HCT116 (cell line): ENCODE results near the gene SUSD4. TPM values are rescaled to one million over a fixed set of nuclear protein-coding genes. Genes with fewer than 3 reads are reported as not detected.

Source experiments
- ATAC-seq: fragments of 200-7000 bp; cut with Tn5 transposase; 2 replicates; pipeline ENCODE4 v1.9.1; 2020; ENCODE audit warnings: mild to moderate bottlenecking, moderate library complexity
- BruUV-seq: library from RNA; stranded (reverse); fragments of 400-500 nt; replicated peaks from 2 replicates; lab custom pipeline; 2021; lab: Mats Ljungman, UMichigan
- CTCF ChIA-PET: fragments of 300-600 bp; sonication (Branson Sonifier 250); formaldehyde crosslinking; loops from one replicate; lab custom pipeline; 2021; ENCODE audit warnings: antibody characterized with exemption; lab: Charles Lee
- POLR2A ChIA-PET: fragments of 300-600, 350-600 bp; sonication (Branson Sonifier 250); formaldehyde crosslinking; loops from one replicate; lab custom pipeline; 2021; ENCODE audit warnings: antibody characterized with exemption; lab: Charles Lee
- RAD21 ChIA-PET, 2 experiments: fragments of 300-600 bp; sonication (Branson Sonifier 250); formaldehyde crosslinking; loops; one replicate each; lab custom pipeline; 2023; ENCODE audit warnings: low total read pairs in 2 of 2; ENCODE audit not compliant: uncharacterized antibody in 2 of 2, unreplicated experiment in 2 of 2, low non-redundant PET in 1 of 2; lab: Charles Lee
- DNase-seq: peaks from one replicate; pipeline ENCODE4 v3.0.0-alpha.2; 2010; ENCODE audit warnings: low read depth, low spot score
- H2AFZ ChIP-seq: fragments of 200-600 bp; shearing (Covaris generic), sonication (generic); 2 replicates; pipeline ENCODE4 v1.6.1; 2017; ENCODE audit warnings: low read depth, mixed run types, mixed read lengths, antibody characterized with exemption, low read length; ENCODE audit not compliant: poor library complexity, severe bottlenecking
- H3K27ac ChIP-seq: 2 replicates; pipeline ENCODE4 v1.5.1; 2012; ENCODE audit warnings: low read depth, low read length
- H3K27me3 ChIP-seq: fragments of 200-600 bp; sonication (generic); 2 replicates; pipeline ENCODE4 v1.6.1; 2016; ENCODE audit warnings: mixed run types, low read length, mixed read lengths; ENCODE audit not compliant: insufficient read depth
- H3K36me3 ChIP-seq, 2 experiments: fragments of 200-500 bp in 1 of 2; fragments of 200-600 bp in 1 of 2; sonication (Bioruptor generic) in 1 of 2; sonication (generic) in 1 of 2; 2 replicates each; pipeline versions ENCODE4 v1.5.1 to v1.6.1; 2014 to 2016; ENCODE audit warnings: low read length in 2 of 2, inconsistent platforms in 1 of 2, mixed read lengths in 1 of 2, mixed run types in 1 of 2; ENCODE audit not compliant: insufficient read depth in 2 of 2, control insufficient read depth in 1 of 2
- H3K4me1 ChIP-seq, 2 experiments: fragments of 200-600 bp in 1 of 2; sonication (generic) in 1 of 2; 2 replicates each; pipeline versions ENCODE4 v1.5.1 to v1.6.1; 2012 to 2017; ENCODE audit warnings: low read length in 2 of 2, inconsistent platforms in 1 of 2, mild to moderate bottlenecking in 1 of 2, mixed read lengths in 1 of 2, mixed run types in 1 of 2, moderate library complexity in 1 of 2; ENCODE audit not compliant: insufficient read depth in 2 of 2, control insufficient read depth in 1 of 2
- H3K4me2 ChIP-seq: fragments of 200-600 bp; sonication (generic); 2 replicates; pipeline ENCODE4 v1.6.1; 2017; ENCODE audit warnings: mixed run types, low read length, mixed read lengths
- H3K4me3 ChIP-seq, 2 experiments: fragments of 200-600 bp in 1 of 2; sonication (generic) in 1 of 2; replicated peaks in 1 of 2; 2 replicates each; pipeline ENCODE4 v1.5.1; 2011 to 2016; ENCODE audit warnings: low read length in 2 of 2, control low read depth in 1 of 2, low read depth in 1 of 2, mild to moderate bottlenecking in 1 of 2, mixed read lengths in 1 of 2, mixed run types in 1 of 2
- H3K79me2 ChIP-seq: fragments of 200-600 bp; sonication (generic); 2 replicates; pipeline ENCODE4 v1.6.1; 2017; ENCODE audit warnings: mild to moderate bottlenecking, mixed run types, low read length, moderate library complexity, mixed read lengths; ENCODE audit not compliant: insufficient read depth
- H3K9ac ChIP-seq: fragments of 200-600 bp; sonication (generic); 2 replicates; pipeline ENCODE4 v1.6.1; 2016; ENCODE audit warnings: low read length, mixed read lengths
- H3K9me2 ChIP-seq: fragments of 200-600 bp; sonication (generic), shearing (Covaris generic); 2 replicates; pipeline ENCODE4 v1.6.1; 2017; ENCODE audit warnings: mixed run types, mild to moderate bottlenecking, moderate library complexity; ENCODE audit not compliant: insufficient read depth
- H3K9me3 ChIP-seq, 2 experiments: fragments of 200-500 bp in 1 of 2; fragments of 200-600 bp in 1 of 2; sonication (Bioruptor generic) in 1 of 2; sonication (generic) in 1 of 2; 2 replicates each; pipeline ENCODE4 v1.6.1; 2014 to 2017; ENCODE audit warnings: low read length in 2 of 2, mixed read lengths in 2 of 2, inconsistent platforms in 1 of 2, low read depth in 1 of 2, mild to moderate bottlenecking in 1 of 2, mixed run types in 1 of 2, moderate library complexity in 1 of 2; ENCODE audit not compliant: control insufficient read depth in 1 of 2, insufficient read depth in 1 of 2
- H4K20me1 ChIP-seq: fragments of 200-600 bp; sonication (generic), shearing (Covaris generic); 2 replicates; pipeline ENCODE4 v1.6.1; 2017; ENCODE audit warnings: mixed run types, mild to moderate bottlenecking, moderate library complexity; ENCODE audit not compliant: insufficient read depth
- CEBPB ChIP-seq: IDR thresholded peaks from 2 replicates; pipeline ENCODE4 v1.6.1; 2012; ENCODE audit warnings: low read depth
- EZH2phosphoT487 ChIP-seq: fragments of 200-600 bp; IDR thresholded peaks from 2 replicates; pipeline ENCODE4 v1.6.1; 2018; ENCODE audit warnings: antibody characterized with exemption, borderline replicate concordance
- FOSL1 ChIP-seq: IDR thresholded peaks from 2 replicates; pipeline ENCODE4 v1.6.1; 2012; ENCODE audit warnings: low read depth
- JUND ChIP-seq: IDR thresholded peaks from 2 replicates; pipeline ENCODE4 v1.6.1; 2012
- POLR2A ChIP-seq: IDR thresholded peaks from 2 replicates; pipeline ENCODE4 v1.7.0; 2011; ENCODE audit warnings: borderline replicate concordance; ENCODE audit not compliant: insufficient read depth, insufficient read length; ENCODE audit errors: extremely low read depth
- POLR2AphosphoS5 ChIP-seq: IDR thresholded peaks from 2 replicates; pipeline ENCODE4 v1.6.1; 2011; ENCODE audit warnings: mild to moderate bottlenecking, low read depth, low read length, moderate library complexity
- RAD21 ChIP-seq: IDR thresholded peaks from 2 replicates; pipeline ENCODE4 v1.6.1; 2012; ENCODE audit warnings: low read depth, mild to moderate bottlenecking
- SIN3A ChIP-seq: IDR thresholded peaks from 2 replicates; pipeline ENCODE4 v1.6.1; 2012; ENCODE audit warnings: low read depth
- SP1 ChIP-seq: IDR thresholded peaks from 2 replicates; pipeline ENCODE4 v1.6.1; 2012; ENCODE audit warnings: low read depth
- TCF7L2 ChIP-seq: IDR thresholded peaks from 2 replicates; pipeline ENCODE4 v1.7.0; 2011; ENCODE audit warnings: borderline replicate concordance, inconsistent platforms; ENCODE audit not compliant: insufficient read depth, insufficient read length; ENCODE audit errors: extremely low read depth
- YY1 ChIP-seq: IDR thresholded peaks from 2 replicates; pipeline ENCODE4 v1.6.1; 2011; ENCODE audit warnings: low read length, low read depth, moderate library complexity, mild to moderate bottlenecking; ENCODE audit not compliant: insufficient replicate concordance; ENCODE audit errors: extremely low read depth
- ZNF274 ChIP-seq: fragments of 200-500 bp; sonication (Bioruptor generic); IDR thresholded peaks from 2 replicates; pipeline ENCODE4 v1.6.1; 2014; ENCODE audit warnings: mild to moderate bottlenecking, low read depth, low read length, inconsistent platforms
- intact Hi-C: fragments of 100-400 bp; cut with micrococcal nuclease; formaldehyde crosslinking; loops from 2 replicates; pipeline ENCODE4 v1.10.0; 2022
- total RNA-seq: library from RNA; stranded (reverse); gene quantifications from one replicate; pipeline ENCODE4 v1.2.1, GENCODE V29; 2021; ENCODE audit not compliant: unreplicated experiment
- TF ChIP-seq, protein P1 (sequence below): IDR thresholded peaks from 2 replicates; pipeline ENCODE4 v1.6.1; 2012
- TF ChIP-seq, protein P2 (sequence below), 3 experiments: fragments of 200-600 bp in 1 of 3; sonication (generic) in 1 of 3; IDR thresholded peaks in 2 of 3; conservative IDR thresholded peaks in 1 of 3; 2 replicates each; pipeline ENCODE4 v1.5.1; 2012 to 2017; ENCODE audit warnings: low read depth in 2 of 3, low read length in 2 of 3, antibody characterized with exemption in 1 of 3, borderline replicate concordance in 1 of 3, control low read depth in 1 of 3, mild to moderate bottlenecking in 1 of 3, mixed read lengths in 1 of 3, mixed run types in 1 of 3, moderate library complexity in 1 of 3; ENCODE audit not compliant: insufficient read depth in 1 of 3
- TF ChIP-seq, protein P3 (sequence below): IDR thresholded peaks from 2 replicates; pipeline ENCODE4 v1.6.1; 2012; ENCODE audit warnings: low read depth

Gene SUSD4
- total RNA-seq, 1 experiment from 2014 or later: 0.59 TPM

DNA sequence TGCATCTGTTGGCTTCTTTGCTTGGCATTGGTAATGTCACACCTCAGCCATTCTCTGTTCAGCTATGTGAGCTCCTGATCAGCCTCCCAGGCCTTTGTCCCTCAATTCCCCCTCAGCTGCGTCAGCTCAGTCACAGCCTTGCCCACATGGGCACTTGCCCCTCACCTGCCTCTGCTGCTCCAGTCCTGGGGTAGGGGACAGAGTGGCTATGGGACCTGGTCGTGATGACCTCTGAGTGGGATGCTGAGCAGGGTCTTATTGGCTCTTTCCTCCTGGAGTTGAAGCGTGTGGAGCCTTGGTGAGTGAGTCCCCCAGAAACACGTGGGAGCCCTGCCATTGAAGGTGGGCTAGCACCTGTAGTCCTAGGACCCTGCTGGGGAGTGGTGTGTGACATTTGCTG, 159.6 kb downstream of the SUSD4 start:
- H3K9me3 ChIP-seq: no peaks in the 10 kb centered on the region
- H2AFZ ChIP-seq: no peak overlapping the region
- no peak overlapping the region for H3K27ac ChIP-seq
- BruUV-seq: no TSS peak
- no peaks in the 10 kb centered on the region for H4K20me1 ChIP-seq
- RAD21 ChIA-PET: no interaction called here
- no peaks in the 10 kb centered on the region for H3K4me1 ChIP-seq
- H3K36me3 ChIP-seq: no peaks in the 10 kb centered on the region
- no peak for DNase-seq
- CTCF ChIA-PET: no interaction called here
- no peak overlapping the region for H3K4me2 ChIP-seq
- no peak overlapping the region for H3K9ac ChIP-seq
- intact Hi-C loops: no loop called here
- no peak for TF ChIP-seq FOSL1
- no peak for TF ChIP-seq TCF7L2
- TF ChIP-seq CEBPB: no peak
- TF ChIP-seq YY1: no peak
- TF ChIP-seq, protein P1, sequence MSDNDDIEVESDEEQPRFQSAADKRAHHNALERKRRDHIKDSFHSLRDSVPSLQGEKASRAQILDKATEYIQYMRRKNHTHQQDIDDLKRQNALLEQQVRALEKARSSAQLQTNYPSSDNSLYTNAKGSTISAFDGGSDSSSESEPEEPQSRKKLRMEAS: no peak
- TF ChIP-seq SP1: no peak
- no peak for TF ChIP-seq RAD21
- POLR2A ChIA-PET: no interaction called here
- no peaks in the 10 kb centered on the region for H3K79me2 ChIP-seq
- ATAC-seq: no peak
- H3K4me3 ChIP-seq: no peak overlapping the region
- no peaks in the 10 kb centered on the region for H3K27me3 ChIP-seq
- no peaks in the 10 kb centered on the region for H3K9me2 ChIP-seq

DNA sequence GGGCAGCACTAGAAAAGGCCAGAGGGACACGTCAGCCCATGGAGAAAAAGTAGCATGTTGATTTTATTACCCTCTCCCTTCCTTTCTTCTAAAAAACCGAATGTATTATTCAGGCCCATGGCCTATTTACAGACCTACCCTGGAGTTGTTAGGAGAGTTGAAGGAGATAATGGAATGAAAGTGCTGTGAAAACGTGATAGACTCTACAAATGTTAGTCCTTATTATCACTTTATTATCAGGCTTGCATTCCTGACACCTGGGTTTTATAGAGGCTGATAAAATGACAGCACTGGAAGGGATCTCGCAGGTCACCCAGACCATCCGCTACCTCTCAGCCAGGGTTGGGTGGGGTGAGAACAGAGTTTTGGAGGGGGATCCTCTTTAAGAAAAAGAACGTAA, 160.3 kb downstream of the SUSD4 start:
- TF ChIP-seq YY1 (no peak), EZH2phosphoT487 (no peak), ZNF274 (no peak), JUND (no peak), TCF7L2 (no peak), POLR2AphosphoS5 (no peak), SIN3A (no peak), POLR2A (no peak)
- TF ChIP-seq, protein P2, sequence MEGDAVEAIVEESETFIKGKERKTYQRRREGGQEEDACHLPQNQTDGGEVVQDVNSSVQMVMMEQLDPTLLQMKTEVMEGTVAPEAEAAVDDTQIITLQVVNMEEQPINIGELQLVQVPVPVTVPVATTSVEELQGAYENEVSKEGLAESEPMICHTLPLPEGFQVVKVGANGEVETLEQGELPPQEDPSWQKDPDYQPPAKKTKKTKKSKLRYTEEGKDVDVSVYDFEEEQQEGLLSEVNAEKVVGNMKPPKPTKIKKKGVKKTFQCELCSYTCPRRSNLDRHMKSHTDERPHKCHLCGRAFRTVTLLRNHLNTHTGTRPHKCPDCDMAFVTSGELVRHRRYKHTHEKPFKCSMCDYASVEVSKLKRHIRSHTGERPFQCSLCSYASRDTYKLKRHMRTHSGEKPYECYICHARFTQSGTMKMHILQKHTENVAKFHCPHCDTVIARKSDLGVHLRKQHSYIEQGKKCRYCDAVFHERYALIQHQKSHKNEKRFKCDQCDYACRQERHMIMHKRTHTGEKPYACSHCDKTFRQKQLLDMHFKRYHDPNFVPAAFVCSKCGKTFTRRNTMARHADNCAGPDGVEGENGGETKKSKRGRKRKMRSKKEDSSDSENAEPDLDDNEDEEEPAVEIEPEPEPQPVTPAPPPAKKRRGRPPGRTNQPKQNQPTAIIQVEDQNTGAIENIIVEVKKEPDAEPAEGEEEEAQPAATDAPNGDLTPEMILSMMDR (IDR thresholded peaks at IDR 0.05 in 2 of 3, conservative IDR thresholded peaks at IDR 0.05 in 1 of 3; ENCODE audit: borderline replicate concordance in 1 of 3, insufficient read depth in 1 of 3, low read depth in 2 of 3, low read length in 2 of 3): no peak
- TF ChIP-seq, protein P3, sequence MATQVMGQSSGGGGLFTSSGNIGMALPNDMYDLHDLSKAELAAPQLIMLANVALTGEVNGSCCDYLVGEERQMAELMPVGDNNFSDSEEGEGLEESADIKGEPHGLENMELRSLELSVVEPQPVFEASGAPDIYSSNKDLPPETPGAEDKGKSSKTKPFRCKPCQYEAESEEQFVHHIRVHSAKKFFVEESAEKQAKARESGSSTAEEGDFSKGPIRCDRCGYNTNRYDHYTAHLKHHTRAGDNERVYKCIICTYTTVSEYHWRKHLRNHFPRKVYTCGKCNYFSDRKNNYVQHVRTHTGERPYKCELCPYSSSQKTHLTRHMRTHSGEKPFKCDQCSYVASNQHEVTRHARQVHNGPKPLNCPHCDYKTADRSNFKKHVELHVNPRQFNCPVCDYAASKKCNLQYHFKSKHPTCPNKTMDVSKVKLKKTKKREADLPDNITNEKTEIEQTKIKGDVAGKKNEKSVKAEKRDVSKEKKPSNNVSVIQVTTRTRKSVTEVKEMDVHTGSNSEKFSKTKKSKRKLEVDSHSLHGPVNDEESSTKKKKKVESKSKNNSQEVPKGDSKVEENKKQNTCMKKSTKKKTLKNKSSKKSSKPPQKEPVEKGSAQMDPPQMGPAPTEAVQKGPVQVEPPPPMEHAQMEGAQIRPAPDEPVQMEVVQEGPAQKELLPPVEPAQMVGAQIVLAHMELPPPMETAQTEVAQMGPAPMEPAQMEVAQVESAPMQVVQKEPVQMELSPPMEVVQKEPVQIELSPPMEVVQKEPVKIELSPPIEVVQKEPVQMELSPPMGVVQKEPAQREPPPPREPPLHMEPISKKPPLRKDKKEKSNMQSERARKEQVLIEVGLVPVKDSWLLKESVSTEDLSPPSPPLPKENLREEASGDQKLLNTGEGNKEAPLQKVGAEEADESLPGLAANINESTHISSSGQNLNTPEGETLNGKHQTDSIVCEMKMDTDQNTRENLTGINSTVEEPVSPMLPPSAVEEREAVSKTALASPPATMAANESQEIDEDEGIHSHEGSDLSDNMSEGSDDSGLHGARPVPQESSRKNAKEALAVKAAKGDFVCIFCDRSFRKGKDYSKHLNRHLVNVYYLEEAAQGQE: no peak
- no peak overlapping the region for H3K9ac ChIP-seq
- no peaks in the 10 kb centered on the region for H4K20me1 ChIP-seq
- RAD21 ChIA-PET: no interaction called here
- no peaks in the 10 kb centered on the region for H3K9me2 ChIP-seq
- ATAC-seq: no peak
- no peak overlapping the region for H2AFZ ChIP-seq
- DNase-seq: no peak
- no peaks in the 10 kb centered on the region for H3K27me3 ChIP-seq
- H3K27ac ChIP-seq: no peak overlapping the region
- H3K79me2 ChIP-seq: no peaks in the 10 kb centered on the region
- CTCF ChIA-PET: no interaction called here
- POLR2A ChIA-PET: no interaction called here
- no TSS peak for BruUV-seq
- H3K36me3 ChIP-seq: no peaks in the 10 kb centered on the region
- H3K9me3 ChIP-seq: no peaks in the 10 kb centered on the region
- intact Hi-C loops: no loop called here
- no peak overlapping the region for H3K4me2 ChIP-seq
- no peak overlapping the region for H3K4me3 ChIP-seq
- H3K4me1 ChIP-seq: no peaks in the 10 kb centered on the region
